Thyroid gland (tissue), 4 donors: Measurements from ENCODE around the gene LPCAT4. TPM values are rescaled to one million over a fixed set of nuclear protein-coding genes. Genes with fewer than 3 reads are reported as not detected.

Experiments used
- DNase-seq, 2 donors: peaks; one replicate each; pipeline ENCODE4 v3.0.0-alpha.2; 2019
- H3K27ac ChIP-seq, 3 donors: fragments of 200-600 bp; sonication (generic); 1 replicate in 2 of 3; 2 replicates in 1 of 3; pipeline ENCODE4 v1.5.1; 2016 to 2019; ENCODE audit warnings: mild to moderate bottlenecking in 1 of 3, moderate library complexity in 1 of 3
- H3K27me3 ChIP-seq: fragments of 200-600 bp; sonication (generic); one replicate; pipeline ENCODE4 v1.5.1; 2019
- H3K36me3 ChIP-seq, 2 donors: fragments of 200-600 bp; sonication (generic); one replicate each; pipeline ENCODE4 v1.5.1; 2016 to 2019
- H3K4me1 ChIP-seq, 2 donors: fragments of 200-600 bp; sonication (generic); one replicate each; pipeline ENCODE4 v1.5.1; 2017 to 2019
- H3K4me3 ChIP-seq, 3 donors: fragments of 200-600 bp; sonication (generic); replicated peaks in 1 of 3; 1 replicate in 2 of 3; 2 replicates in 1 of 3; pipeline ENCODE4 v1.5.1; 2016; ENCODE audit warnings: mild to moderate bottlenecking in 1 of 3
- H3K9me3 ChIP-seq: fragments of 200-600 bp; sonication (generic); one replicate; pipeline ENCODE4 v1.5.1; 2017
- POLR2A ChIP-seq, 2 donors: fragments of 450-650 bp; IDR thresholded peaks; one replicate each; pipeline ENCODE4 v1.6.1; 2017; ENCODE audit warnings: antibody characterized with exemption in 2 of 2, mild to moderate bottlenecking in 2 of 2, moderate library complexity in 1 of 2
- WGBS, 2 donors: methylation state at CpG; one replicate each; pipeline ENCODE4 v1.1.5; 2017; 5-methylcytosine and 5-hydroxymethylcytosine counted together
- intact Hi-C: fragments of 100-400 bp; cut with DNase I; formaldehyde crosslinking; loops from one replicate; pipeline ENCODE4 v1.15.1; 2023
- microRNA counts, 2 donors: library from miRNA; unstranded; fragments of <30 nt; microRNA quantifications; one replicate each; lab custom pipeline; 2016 to 2017
- microRNA-seq: library from miRNA; unstranded; fragments of <30 nt; microRNA quantifications from one replicate; pipeline ENCODE4, GENCODE V29; 2016
- small RNA-seq: library from RNA; depleted of rRNA; stranded (forward); fragments of <200 nt; gene quantifications from one replicate; pipeline ENCODE3, GENCODE V24; 2016
- total RNA-seq, 4 donors: library from RNA; depleted of rRNA; stranded (reverse); fragments of >200 nt; gene quantifications; one replicate each; pipeline ENCODE4 v1.2.3, GENCODE V29; 2016
- TF ChIP-seq, protein P1 (sequence below), 6 experiments: fragments of 200-600 bp in 3 of 6; fragments of 450-650 bp in 3 of 6; sonication (generic) in 3 of 6; IDR thresholded peaks; one replicate each; pipeline ENCODE4 v1.5.1; 2016 to 2019; ENCODE audit warnings: antibody characterized with exemption in 6 of 6, mild to moderate bottlenecking in 2 of 6, inconsistent platforms in 1 of 6, moderate library complexity in 1 of 6

The LPCAT4 gene
- total RNA-seq, 4 donors from 2014 or later = 6.9 to 12.1 (median 8.6) TPM

DNA sequence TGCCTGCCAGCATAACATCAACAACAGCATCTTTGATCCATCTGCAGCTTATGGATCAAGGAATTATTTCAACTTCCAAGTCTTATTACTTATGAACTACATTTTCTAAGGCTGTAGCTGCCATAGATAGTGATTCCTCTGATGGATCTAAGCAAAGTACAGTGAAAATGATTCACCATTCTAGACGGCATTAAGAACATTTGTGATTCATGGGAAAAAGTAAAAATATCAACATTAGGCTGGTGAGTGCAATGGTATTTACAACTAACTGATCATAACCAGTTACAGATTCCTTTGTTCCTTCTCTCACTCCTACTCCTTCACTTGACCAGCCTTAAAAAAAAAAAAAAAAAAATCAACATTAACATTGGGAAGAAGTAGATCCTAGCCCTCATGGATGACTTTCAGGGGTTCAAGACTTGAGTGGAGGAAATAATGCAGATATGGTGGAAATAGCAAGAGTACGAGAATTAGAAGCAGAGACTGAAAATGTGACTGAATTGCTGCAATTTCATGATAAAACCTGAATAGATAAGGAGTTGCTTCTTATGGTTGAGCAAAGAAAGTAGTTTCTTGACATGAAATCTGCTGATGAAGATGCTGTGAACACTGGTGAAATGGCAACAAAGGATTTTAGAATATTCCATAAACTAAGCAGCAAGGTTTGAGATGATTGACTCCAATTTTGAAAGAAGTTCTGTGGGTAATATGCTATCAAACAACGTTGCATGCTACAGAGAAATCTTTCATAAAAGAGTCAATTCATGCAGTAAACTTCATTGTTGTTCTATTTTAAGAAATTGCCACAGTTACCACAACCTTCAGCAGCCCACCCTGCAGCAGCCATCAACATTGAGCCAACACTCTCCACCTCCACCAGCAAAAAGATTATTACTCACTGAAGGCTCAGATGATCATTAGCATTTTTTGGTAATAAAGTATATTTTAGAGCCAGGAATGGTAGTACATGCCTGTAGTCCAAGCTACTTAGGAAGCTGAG is 52.2 kb downstream of the LPCAT4 start:
- TF ChIP-seq, protein P1, sequence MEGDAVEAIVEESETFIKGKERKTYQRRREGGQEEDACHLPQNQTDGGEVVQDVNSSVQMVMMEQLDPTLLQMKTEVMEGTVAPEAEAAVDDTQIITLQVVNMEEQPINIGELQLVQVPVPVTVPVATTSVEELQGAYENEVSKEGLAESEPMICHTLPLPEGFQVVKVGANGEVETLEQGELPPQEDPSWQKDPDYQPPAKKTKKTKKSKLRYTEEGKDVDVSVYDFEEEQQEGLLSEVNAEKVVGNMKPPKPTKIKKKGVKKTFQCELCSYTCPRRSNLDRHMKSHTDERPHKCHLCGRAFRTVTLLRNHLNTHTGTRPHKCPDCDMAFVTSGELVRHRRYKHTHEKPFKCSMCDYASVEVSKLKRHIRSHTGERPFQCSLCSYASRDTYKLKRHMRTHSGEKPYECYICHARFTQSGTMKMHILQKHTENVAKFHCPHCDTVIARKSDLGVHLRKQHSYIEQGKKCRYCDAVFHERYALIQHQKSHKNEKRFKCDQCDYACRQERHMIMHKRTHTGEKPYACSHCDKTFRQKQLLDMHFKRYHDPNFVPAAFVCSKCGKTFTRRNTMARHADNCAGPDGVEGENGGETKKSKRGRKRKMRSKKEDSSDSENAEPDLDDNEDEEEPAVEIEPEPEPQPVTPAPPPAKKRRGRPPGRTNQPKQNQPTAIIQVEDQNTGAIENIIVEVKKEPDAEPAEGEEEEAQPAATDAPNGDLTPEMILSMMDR (IDR thresholded peaks at IDR 0.05) = no peak
- TF ChIP-seq POLR2A (IDR thresholded peaks at IDR 0.05) = no peak
- no peak overlapping the region for H3K27ac ChIP-seq
- no peak for DNase-seq
- intact Hi-C loops = loop anchor here (10.0 kb wide), 1 partner anchor 50 kb away; the partner anchor contains the start of gene LPCAT4
- H3K9me3 ChIP-seq = no peaks in the 10 kb centered on the region
- H3K4me1 ChIP-seq = peaks cover 2 to 34% of the 10 kb centered on the region in 2 donors
- H3K27me3 ChIP-seq = no peaks in the 10 kb centered on the region
- H3K4me3 ChIP-seq = no peak overlapping the region
- WGBS, 2 donors = 93 to 96% methylated on average over 3 of the region's 3 CpGs
- no peaks in the 10 kb centered on the region for H3K36me3 ChIP-seq

DNA sequence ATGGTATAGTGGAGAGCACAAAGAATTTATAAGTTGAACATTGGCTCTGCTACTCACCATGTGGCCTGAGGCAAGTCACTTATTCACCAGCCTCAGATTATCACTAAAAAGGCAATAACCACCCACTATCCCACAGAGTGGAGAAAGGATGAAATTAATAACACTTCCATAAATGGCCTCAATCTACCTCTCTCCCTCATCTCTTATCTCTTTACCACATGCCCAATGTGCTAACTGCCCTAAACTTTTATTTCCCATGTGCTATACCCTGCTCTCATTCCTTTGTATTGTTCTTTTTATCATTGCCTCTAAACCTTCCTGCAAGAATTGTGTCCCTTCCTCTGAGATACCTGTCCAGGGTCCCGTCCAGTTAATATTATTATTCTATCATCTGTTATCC is 55.4 kb downstream of the LPCAT4 start:
- Histone ChIP-seq H3K27me3 (no peaks in the 10 kb centered on the region), H3K9me3 (no peaks in the 10 kb centered on the region), H3K4me1 (peaks cover 0 to 15% of the 10 kb centered on the region in 2 donors), H3K4me3 (no peak overlapping the region), H3K27ac (no peak overlapping the region), H3K36me3 (no peaks in the 10 kb centered on the region)
- 98% methylated on average over 1 of the region's 1 CpG for WGBS, 2 donors
- intact Hi-C loops = loop anchor here (10.0 kb wide), 1 partner anchor 53 kb away; the partner anchor contains the start of gene LPCAT4
- TF ChIP-seq, protein P1 (IDR thresholded peaks at IDR 0.05) = no peak
- no peak for TF ChIP-seq POLR2A (IDR thresholded peaks at IDR 0.05)
- no peak for DNase-seq

MicroRNA genes within 50 kb of the gene (microRNA counts, 767-probe panel; counts per million panel counts)
- 0 to 2,699 counts per million in 2 donors for microRNA hsa-miR-1233 (lab: Ali Mortazavi, UCI)

Small RNAs within 50 kb of the gene (microRNA-seq; reads per million reads assigned to microRNA genes)
- gene MIR1233-1 = not detected

Small RNAs within 50 kb of the gene (small RNA-seq; reads per million reads assigned to genes)
- gene MIR1233-1 = not detected
- gene RF00019 = not detected

Other genes starting within 250 kb of the LPCAT4 start
- 10 to 100 TPM; 39.8 to 66.6 (median 50.5) TPM for gene KATNBL1, start 157.1 kb downstream of the LPCAT4 start, total RNA-seq
- 100 to 1,000 TPM; 123 to 224 (median 171) TPM for gene EMC4, start 142.2 kb downstream of the LPCAT4 start, total RNA-seq
- gene SLC12A6, start 29.4 kb downstream of the LPCAT4 start, total RNA-seq = 10 to 100 TPM; 32.6 to 47.8 (median 42.1) TPM
- 100 to 1,000 TPM in 3 of 4 donors, 10 to 100 TPM in 1; 62.6 to 164 (median 142) TPM for gene NOP10, start 24.1 kb downstream of the LPCAT4 start, total RNA-seq
- under 1 TPM in 1 of 4 donors, not detected in 3; 0.13 TPM for gene NUTM1, start 23.9 kb downstream of the LPCAT4 start, total RNA-seq
- 100 to 1,000 TPM in 3 of 4 donors, 10 to 100 TPM in 1; 94.6 to 167 (median 154) TPM for gene GOLGA8A, start 70.6 kb upstream of the LPCAT4 start, total RNA-seq
- gene GOLGA8B, start 216.5 kb upstream of the LPCAT4 start, total RNA-seq = 100 to 1,000 TPM; 188 to 404 (median 308) TPM